Lower leg skin (tissue), 4 donors: Measurements from ENCODE around the gene MYO1E. TPM values are rescaled to one million over a fixed set of nuclear protein-coding genes. Genes with fewer than 3 reads are reported as not detected.

ENCODE experiments used
- DNase-seq, 2 donors: peaks; one replicate each; pipeline ENCODE4 v3.0.0-alpha.2; 2019; ENCODE audit warnings: low spot score in 2 of 2
- H3K4me3 ChIP-seq: fragments of 200-600 bp; sonication (generic); 2 replicates; pipeline ENCODE4 v1.5.1; 2017; ENCODE audit warnings: mild to moderate bottlenecking, low read depth; ENCODE audit not compliant: poor library complexity, severe bottlenecking
- POLR2A ChIP-seq, 2 donors: fragments of 450-650 bp; IDR thresholded peaks; one replicate each; pipeline ENCODE4 v1.6.1; 2016 to 2017; ENCODE audit warnings: antibody characterized with exemption in 2 of 2, mild to moderate bottlenecking in 1 of 2, moderate library complexity in 1 of 2
- WGBS, 2 donors: methylation state at CpG; one replicate each; pipeline ENCODE4 v1.1.5; 2018; 5-methylcytosine and 5-hydroxymethylcytosine counted together
- intact Hi-C: fragments of 100-400 bp; cut with DNase I; formaldehyde crosslinking; loops from one replicate; pipeline ENCODE4 v1.15.0; 2023; ENCODE audit warnings: low total_unique reads
- total RNA-seq, 4 donors: library from RNA; depleted of rRNA; stranded (reverse); fragments of >200 nt; gene quantifications; one replicate each; pipeline ENCODE4 v1.1.0, GENCODE V29; 2016
- TF ChIP-seq, protein P1 (sequence below), 3 donors: fragments of 450-650 bp; IDR thresholded peaks; one replicate each; pipeline ENCODE4 v1.5.1; 2016; ENCODE audit warnings: antibody characterized with exemption in 3 of 3, mild to moderate bottlenecking in 3 of 3, moderate library complexity in 2 of 3

MYO1E gene
- total RNA-seq, 4 donors from 2014 or later = 134 to 218 (median 183) TPM

DNA sequence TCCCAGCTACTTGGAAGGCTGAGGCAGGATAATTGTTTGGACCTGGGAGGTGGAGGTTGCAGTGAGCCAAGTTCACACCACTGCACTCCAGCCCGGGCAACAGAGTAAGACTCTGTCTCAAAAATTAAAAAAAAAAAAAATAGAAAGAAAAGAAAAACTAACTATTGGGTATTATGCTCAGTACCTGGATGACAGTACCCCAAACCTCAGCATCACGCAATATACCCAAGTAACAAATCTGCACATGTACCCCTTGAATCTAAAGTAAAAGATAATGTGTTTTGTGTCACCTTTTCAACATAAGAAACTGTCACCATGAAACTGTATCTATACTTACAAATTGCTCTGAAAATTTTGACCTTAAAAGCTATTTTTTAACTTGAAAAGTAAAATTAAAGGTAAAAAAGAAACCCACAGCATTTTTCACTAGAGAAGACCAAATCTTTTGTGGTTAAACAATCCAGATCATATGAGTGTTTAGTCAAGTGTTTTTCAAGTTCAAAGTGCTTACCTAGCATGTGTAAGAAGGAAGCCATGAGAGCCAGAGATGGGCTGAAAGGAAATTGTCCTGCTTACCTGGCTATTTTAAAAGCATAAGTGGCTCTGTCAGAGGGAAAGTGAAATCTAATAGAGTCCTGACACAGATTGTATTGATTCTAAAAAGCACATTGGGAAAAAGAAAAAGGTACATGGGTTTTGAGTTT is 50.5 kb downstream of the MYO1E start:
- 94 to 95% methylated on average over 2 of the region's 2 CpGs for WGBS, 2 donors
- no peak for TF ChIP-seq POLR2A (IDR thresholded peaks at IDR 0.05)
- TF ChIP-seq, protein P1, sequence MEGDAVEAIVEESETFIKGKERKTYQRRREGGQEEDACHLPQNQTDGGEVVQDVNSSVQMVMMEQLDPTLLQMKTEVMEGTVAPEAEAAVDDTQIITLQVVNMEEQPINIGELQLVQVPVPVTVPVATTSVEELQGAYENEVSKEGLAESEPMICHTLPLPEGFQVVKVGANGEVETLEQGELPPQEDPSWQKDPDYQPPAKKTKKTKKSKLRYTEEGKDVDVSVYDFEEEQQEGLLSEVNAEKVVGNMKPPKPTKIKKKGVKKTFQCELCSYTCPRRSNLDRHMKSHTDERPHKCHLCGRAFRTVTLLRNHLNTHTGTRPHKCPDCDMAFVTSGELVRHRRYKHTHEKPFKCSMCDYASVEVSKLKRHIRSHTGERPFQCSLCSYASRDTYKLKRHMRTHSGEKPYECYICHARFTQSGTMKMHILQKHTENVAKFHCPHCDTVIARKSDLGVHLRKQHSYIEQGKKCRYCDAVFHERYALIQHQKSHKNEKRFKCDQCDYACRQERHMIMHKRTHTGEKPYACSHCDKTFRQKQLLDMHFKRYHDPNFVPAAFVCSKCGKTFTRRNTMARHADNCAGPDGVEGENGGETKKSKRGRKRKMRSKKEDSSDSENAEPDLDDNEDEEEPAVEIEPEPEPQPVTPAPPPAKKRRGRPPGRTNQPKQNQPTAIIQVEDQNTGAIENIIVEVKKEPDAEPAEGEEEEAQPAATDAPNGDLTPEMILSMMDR (IDR thresholded peaks at IDR 0.05) = no peak
- intact Hi-C loops = no loop called here
- no peak overlapping the region for H3K4me3 ChIP-seq
- DNase-seq = no peak

DNA sequence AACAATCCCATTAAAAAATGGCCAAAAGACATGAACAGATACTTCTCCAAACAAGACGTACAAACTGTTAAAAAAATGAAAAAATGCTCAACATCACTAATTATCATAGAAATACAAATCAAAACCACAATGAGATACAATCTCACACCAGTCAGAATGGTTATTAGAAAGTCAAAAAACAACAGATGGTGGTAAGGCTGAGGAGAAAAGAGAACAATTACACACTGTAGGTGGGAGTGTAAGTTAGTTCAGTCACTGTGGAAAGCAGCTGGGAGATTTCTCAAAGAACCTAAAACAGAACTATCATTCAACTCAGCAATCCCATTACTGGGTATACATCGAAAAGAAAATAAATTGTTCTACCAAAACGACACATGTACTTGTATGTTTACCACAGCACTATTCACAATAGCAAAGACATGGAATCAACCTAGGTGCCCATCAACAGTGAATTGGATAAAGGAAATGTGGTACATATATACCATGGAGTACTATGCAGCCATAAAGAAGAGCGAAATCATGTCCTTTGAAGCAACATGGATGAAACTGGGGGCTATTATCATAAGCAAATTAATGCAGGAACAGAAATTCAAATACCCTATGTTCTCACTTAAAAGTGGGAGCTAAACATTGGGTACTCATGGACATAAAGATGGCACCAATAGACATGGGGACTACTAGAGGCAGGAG is 51.5 kb downstream of the MYO1E start:
- 91 to 98% methylated on average over 4 of the region's 4 CpGs for WGBS, 2 donors
- no peak overlapping the region for H3K4me3 ChIP-seq
- no peak for TF ChIP-seq POLR2A (IDR thresholded peaks at IDR 0.05)
- TF ChIP-seq, protein P1 (IDR thresholded peaks at IDR 0.05) = no peak
- intact Hi-C loops = no loop called here
- DNase-seq = no peak

- 89 to 100% methylated on average over 1 of the region's 1 CpG for WGBS, 2 donors
- peak in 1 of 2 donors; percentile 0 for DNase-seq
Measured at GRCh38 chr15:59317211-59317610, 55.5 kb downstream of the MYO1E start.

DNA sequence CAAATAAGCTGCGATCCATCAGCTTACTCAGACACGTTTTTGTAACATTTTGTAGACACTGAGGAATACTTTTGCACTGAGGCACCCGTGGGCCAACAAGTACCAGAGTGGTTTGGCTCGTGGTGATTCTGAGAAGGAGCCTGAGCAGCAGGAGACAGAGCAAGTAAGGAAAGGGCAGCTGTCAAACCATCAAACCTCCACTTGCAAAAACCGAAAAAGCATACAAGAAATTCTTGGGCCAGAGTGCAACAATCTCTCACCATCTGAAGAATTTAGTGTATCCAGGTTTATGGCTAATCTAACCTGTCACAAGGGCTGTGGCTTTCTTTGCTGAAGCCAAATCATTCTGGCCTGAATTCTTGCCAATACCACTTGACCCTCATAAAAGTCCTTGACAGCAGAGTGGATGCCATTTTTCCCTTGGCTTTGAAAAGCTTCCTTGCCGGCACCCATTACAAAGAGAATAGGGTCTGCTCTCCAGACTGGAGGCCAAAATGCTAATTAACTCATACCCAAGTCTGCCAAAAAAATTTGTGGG is 56.7 kb downstream of the MYO1E start:
- intact Hi-C loops = loop anchor here (2.0 kb wide), 1 partner anchor 33 kb away; no protein-coding TSS in a partner anchor
- TF ChIP-seq POLR2A (IDR thresholded peaks at IDR 0.05) = no peak
- TF ChIP-seq, protein P1 (IDR thresholded peaks at IDR 0.05) = no peak
- WGBS, 2 donors = 53% methylated on average over 6 of the region's 6 CpGs
- no peak overlapping the region for H3K4me3 ChIP-seq
- DNase-seq = peak in 1 of 2 donors; percentile 37

More at GRCh38 chr15:59317211-59317610, 55.5 kb downstream of the MYO1E start:
- no peak overlapping the region for H3K4me3 ChIP-seq
- intact Hi-C loops = loop anchor here (2.0 kb wide), 1 partner anchor 34 kb away; no protein-coding TSS in a partner anchor
- TF ChIP-seq, protein P1 (IDR thresholded peaks at IDR 0.05) = no peak
- no peak for TF ChIP-seq POLR2A (IDR thresholded peaks at IDR 0.05)

DNA sequence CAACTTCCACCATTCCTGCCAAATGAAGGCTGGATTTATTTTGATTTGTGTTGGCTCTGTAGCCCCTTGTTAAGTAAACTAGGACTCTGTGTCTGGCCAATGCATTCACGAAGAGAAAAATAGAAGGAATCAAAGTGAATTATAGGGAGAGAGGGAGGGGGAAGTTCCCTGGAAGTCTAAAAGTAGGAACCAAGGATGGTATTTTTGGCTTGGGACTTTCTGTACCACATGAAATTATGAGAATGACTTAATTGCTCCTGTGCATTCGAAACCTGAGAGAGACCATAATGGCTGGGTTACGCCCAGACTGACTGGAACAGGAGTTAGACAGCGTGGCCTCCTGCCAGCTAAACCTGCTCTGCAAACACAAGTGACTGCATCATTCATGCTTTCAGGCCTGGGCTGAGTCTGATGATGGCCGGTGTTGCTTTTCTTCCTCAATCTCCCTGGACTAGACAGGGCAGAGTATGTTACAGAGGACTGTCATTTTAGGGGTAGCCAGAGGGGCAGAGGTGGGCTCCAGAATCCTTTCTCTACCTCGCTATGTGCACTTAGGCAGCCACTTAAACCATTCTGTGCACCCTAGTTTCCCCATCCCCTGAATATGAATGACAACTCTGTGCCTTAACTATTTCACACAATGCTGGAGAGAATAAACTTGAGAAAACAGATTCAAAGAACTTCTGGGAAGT is 58.9 kb downstream of the MYO1E start:
- DNase-seq = peak; percentile 87 to 92
- 28 to 39% methylated on average over 6 of the region's 6 CpGs for WGBS, 2 donors
- TF ChIP-seq, protein P1 (IDR thresholded peaks at IDR 0.05) = no peak
- TF ChIP-seq POLR2A (IDR thresholded peaks at IDR 0.05) = no peak
- intact Hi-C loops = no loop called here
- no peak overlapping the region for H3K4me3 ChIP-seq
